Umbilical cord (tissue), 2 donors: ENCODE measurements around the gene HIP1. TPM values are rescaled to one million over a fixed set of nuclear protein-coding genes. Genes with fewer than 3 reads are reported as not detected.
A peak's percentile ranks its signal among the peaks of the same experiment; 100 is the strongest.
"Not testable (repeated sequence)": the region's sequence is repeated elsewhere in the genome, so short reads cannot be mapped to it uniquely, and the experiment has no call there.

Experiments
- DNase-seq: peaks from one replicate; pipeline ENCODE4 v3.0.0-alpha.2; 2015; ENCODE audit warnings: low spot score
- total RNA-seq: library from RNA; depleted of rRNA; stranded (reverse); fragments of >200 nt; gene quantifications from one replicate; pipeline ENCODE4 v1.2.3, GENCODE V29; 2014; ENCODE audit warnings: low replicate concordance; ENCODE audit not compliant: insufficient read depth

The HIP1 gene
- total RNA-seq, 1 donor from 2014 or later = 13.7 TPM

GRCh38 chr7:75575488-75576121, 163.1 kb downstream of the HIP1 start:
- no peak for DNase-seq

GRCh38 chr7:75573477-75574019, 165.2 kb downstream of the HIP1 start:
- no peak for DNase-seq

- no peak for DNase-seq
These were observed 165.9 kb downstream of the HIP1 start for GRCh38 chr7:75572814-75573213.

- DNase-seq = no peak
These were observed 166.3 kb downstream of the HIP1 start for GRCh38 chr7:75572396-75572795.

GRCh38 chr7:75571209-75571608, 167.5 kb downstream of the HIP1 start:
- DNase-seq = no peak

- DNase-seq = not testable (repeated sequence)
These were observed 169.0 kb downstream of the HIP1 start for GRCh38 chr7:75569629-75570282.

GRCh38 chr7:75567948-75568595, 170.7 kb downstream of the HIP1 start:
- DNase-seq = no peak

GRCh38 chr7:75565132-75565837, 173.5 kb downstream of the HIP1 start:
- peak; percentile 87 for DNase-seq

GRCh38 chr7:75563171-75563570, 175.6 kb downstream of the HIP1 start:
- DNase-seq = no peak

GRCh38 chr7:75559976-75560365, 178.8 kb downstream of the HIP1 start:
- no peak for DNase-seq

GRCh38 chr7:75559355-75559975, 179.3 kb downstream of the HIP1 start:
- no peak for DNase-seq

GRCh38 chr7:75556835-75557234, 181.9 kb downstream of the HIP1 start:
- DNase-seq = not testable (repeated sequence)

GRCh38 chr7:75555736-75556135, 183.0 kb downstream of the HIP1 start:
- no peak for DNase-seq

GRCh38 chr7:75546237-75547015, 192.3 kb downstream of the HIP1 start:
- peak; percentile 81 for DNase-seq

GRCh38 chr7:75537731-75538130, 201.0 kb downstream of the HIP1 start:
- DNase-seq = no peak

- DNase-seq = no peak
These were observed 201.7 kb downstream of the HIP1 start for GRCh38 chr7:75536940-75537538.

GRCh38 chr7:75536491-75536890, 202.2 kb downstream of the HIP1 start:
- no peak for DNase-seq

GRCh38 chr7:75534727-75535307, 203.9 kb downstream of the HIP1 start:
- DNase-seq = no peak

- no peak for DNase-seq
These were observed 204.8 kb downstream of the HIP1 start for GRCh38 chr7:75533926-75534325.

GRCh38 chr7:75532639-75533038, 206.1 kb downstream of the HIP1 start:
- DNase-seq = no peak
